Adrenal gland (tissue), 12 donors: ENCODE data around the gene FLT1. TPM values are rescaled to one million over a fixed set of nuclear protein-coding genes. Genes with fewer than 3 reads are reported as not detected.

Experiments
- DNase-seq, 7 donors: peaks; one replicate each; pipeline ENCODE4 v3.0.0-alpha.2; 2019 to 2020
- H3K27ac ChIP-seq, 5 donors: fragments of 200-600 bp; sonication (generic) in 4 of 5; 1 replicate in 3 of 5; 2 replicates in 2 of 5; pipeline versions ENCODE4 v1.5.1 to v1.8.0; 2016 to 2020; ENCODE audit warnings: mild to moderate bottlenecking in 1 of 5
- H3K27me3 ChIP-seq: fragments of 200-600 bp; 2 replicates; pipeline ENCODE4 v1.8.0; 2021
- H3K36me3 ChIP-seq, 2 donors: fragments of 200-600 bp; replicated peaks in 1 of 2; 1 replicate in 1 of 2; 2 replicates in 1 of 2; pipeline versions ENCODE4 v1.5.1 to v1.8.0; 2018 to 2022
- H3K4me1 ChIP-seq, 2 donors: fragments of 200-600 bp; replicated peaks in 1 of 2; 1 replicate in 1 of 2; 2 replicates in 1 of 2; pipeline versions ENCODE4 v1.5.1 to v1.8.0; 2018 to 2021
- H3K4me3 ChIP-seq, 4 donors: fragments of 200-600 bp; sonication (generic) in 3 of 4; one replicate each; pipeline ENCODE4 v1.5.1; 2016 to 2018
- H3K9me3 ChIP-seq, 3 donors: fragments of 200-600 bp; sonication (generic) in 1 of 3; replicated peaks in 1 of 3; 1 replicate in 2 of 3; 2 replicates in 1 of 3; pipeline versions ENCODE4 v1.5.1 to v1.8.0; 2016 to 2021
- CTCF ChIP-seq, 6 experiments: fragments of 450-650 bp in 4 of 6; fragments of 200-600 bp in 2 of 6; sonication (generic) in 1 of 6; IDR thresholded peaks; 1 replicate in 5 of 6; 2 replicates in 1 of 6; pipeline versions ENCODE4 v1.5.1 to v1.8.0; 2016 to 2021; ENCODE audit warnings: antibody characterized with exemption in 6 of 6, mild to moderate bottlenecking in 2 of 6, moderate library complexity in 1 of 6
- POLR2A ChIP-seq, 2 donors: fragments of 450-650 bp; IDR thresholded peaks; one replicate each; pipeline ENCODE4 v1.6.1; 2017; ENCODE audit warnings: antibody characterized with exemption in 2 of 2, mild to moderate bottlenecking in 2 of 2, moderate library complexity in 1 of 2
- WGBS, 4 donors: extraction: QIAGEN DNeasy Blood & Tissue Kit in 2 of 4; methylation state at CpG; one replicate each; pipeline versions ENCODE4 v1.1.5 to v1.1.7; 2013 to 2017; 5-methylcytosine and 5-hydroxymethylcytosine counted together
- intact Hi-C, 2 donors: fragments of 100-400 bp; cut with DNase I; formaldehyde crosslinking; loops; one replicate each; pipeline versions ENCODE4 v1.14.1 to v1.15.0; 2022 to 2023
- polyA plus RNA-seq, 3 donors: library from polyadenylated mRNA; stranded (reverse); fragments of 200-250 nt in 2 of 3; fragments of 350-450 nt in 1 of 3; fragmentation: Illumina TruSeq in 1 of 3; extraction: RNeasy Lipid Tissue Mini Kit (QIAGEN cat#74804) in 1 of 3; gene quantifications; one replicate each; pipeline ENCODE4 v1.2.3, GENCODE V29; 2013 to 2014
- total RNA-seq, 9 donors: library from RNA; depleted of rRNA in 4 of 9; stranded (reverse); fragments of >200 nt in 4 of 9; fragments of 120-200 nt in 1 of 9; fragmentation: NEBNext Ultra II Directional in 1 of 9; extraction: Animal tissue kit (Norgen Biotek cat#: 25700) in 1 of 9; gene quantifications; one replicate each; pipeline versions ENCODE4 v1.1.0 to v1.2.4, GENCODE V29; 2013 to 2023
- donor health status: healthy with polysubstance abuse.
- donor health status: Bipolar disorder and iron deficiency.
- donor health status: DM: yes; HTN: yes; CAD: no.
- donor health status: DM: no; HTN: no; CAD: no.
- donor health status: DM: no; HTN: no; CAD: no.
- donor health status: DM: yes; HTN: yes; CAD: no.

The FLT1 gene
- total and polyA plus RNA-seq, 12 donors = 2.7 to 55.9 (median 24.2) TPM

- no peak overlapping the region for H3K27ac ChIP-seq
- intact Hi-C loops = no loop called here
- no peak overlapping the region for H3K4me3 ChIP-seq
- no peak for DNase-seq
- no peaks in the 10 kb centered on the region for H3K36me3 ChIP-seq
- H3K4me1 ChIP-seq = no peaks in the 10 kb centered on the region
- H3K27me3 ChIP-seq = peaks cover 8% of the 10 kb centered on the region
- 81 to 93% (median 88%) methylated on average over 7 of the region's 7 CpGs for whole genome bisulfite sequencing, 4 donors
- H3K9me3 ChIP-seq = no peaks in the 10 kb centered on the region
- TF ChIP-seq POLR2A (IDR thresholded peaks at IDR 0.05) (no peak), CTCF (IDR thresholded peaks at IDR 0.05) (no peak)
Measured at GRCh38 chr13:28458051-28458450, 36.9 kb downstream of the FLT1 start.

GRCh38 chr13:28457521-28457920 is 37.4 kb downstream of the FLT1 start:
- intact Hi-C loops = no loop called here
- Histone ChIP-seq H3K9me3 (no peaks in the 10 kb centered on the region), H3K27ac (no peak overlapping the region), H3K4me1 (no peaks in the 10 kb centered on the region), H3K27me3 (peaks cover 8% of the 10 kb centered on the region), H3K36me3 (no peaks in the 10 kb centered on the region), H3K4me3 (no peak overlapping the region)
- no peak for TF ChIP-seq CTCF (IDR thresholded peaks at IDR 0.05)
- no peak for TF ChIP-seq POLR2A (IDR thresholded peaks at IDR 0.05)
- DNase-seq = no peak

- Histone ChIP-seq H3K36me3 (no peaks in the 10 kb centered on the region), H3K27me3 (peaks cover 8% of the 10 kb centered on the region), H3K4me3 (no peak overlapping the region), H3K9me3 (no peaks in the 10 kb centered on the region), H3K27ac (no peak overlapping the region), H3K4me1 (no peaks in the 10 kb centered on the region)
- TF ChIP-seq POLR2A (IDR thresholded peaks at IDR 0.05) (no peak), CTCF (IDR thresholded peaks at IDR 0.05) (no peak)
- intact Hi-C loops = no loop called here
- no peak for DNase-seq
- WGBS, 4 donors = 53 to 71% (median 64%) methylated on average over 3 of the region's 3 CpGs
Measured at GRCh38 chr13:28455580-28456194, 39.2 kb downstream of the FLT1 start.

- Histone ChIP-seq H3K4me3 (no peak overlapping the region), H3K27ac (no peak overlapping the region), H3K4me1 (no peaks in the 10 kb centered on the region), H3K27me3 (peaks cover 4% of the 10 kb centered on the region), H3K36me3 (no peaks in the 10 kb centered on the region), H3K9me3 (peaks cover 0 to 6% (median 0%) of the 10 kb centered on the region in 3 donors)
- intact Hi-C loops = no loop called here
- TF ChIP-seq POLR2A (IDR thresholded peaks at IDR 0.05) (no peak), CTCF (IDR thresholded peaks at IDR 0.05) (no peak)
- no peak for DNase-seq
Measured at GRCh38 chr13:28452755-28453154, 42.2 kb downstream of the FLT1 start.
